NCI-H2107 (cell line): ENCODE measurements around the gene SRF.
"Not testable (repeated sequence)": the region's sequence is repeated elsewhere in the genome, so short reads cannot be mapped to it uniquely, and the experiment has no call there.

Source experiments
- DNase-seq: peaks from one replicate; lab custom pipeline; 2025; lab: John Stamatoyannopoulos, UW

The SRF gene

DNA sequence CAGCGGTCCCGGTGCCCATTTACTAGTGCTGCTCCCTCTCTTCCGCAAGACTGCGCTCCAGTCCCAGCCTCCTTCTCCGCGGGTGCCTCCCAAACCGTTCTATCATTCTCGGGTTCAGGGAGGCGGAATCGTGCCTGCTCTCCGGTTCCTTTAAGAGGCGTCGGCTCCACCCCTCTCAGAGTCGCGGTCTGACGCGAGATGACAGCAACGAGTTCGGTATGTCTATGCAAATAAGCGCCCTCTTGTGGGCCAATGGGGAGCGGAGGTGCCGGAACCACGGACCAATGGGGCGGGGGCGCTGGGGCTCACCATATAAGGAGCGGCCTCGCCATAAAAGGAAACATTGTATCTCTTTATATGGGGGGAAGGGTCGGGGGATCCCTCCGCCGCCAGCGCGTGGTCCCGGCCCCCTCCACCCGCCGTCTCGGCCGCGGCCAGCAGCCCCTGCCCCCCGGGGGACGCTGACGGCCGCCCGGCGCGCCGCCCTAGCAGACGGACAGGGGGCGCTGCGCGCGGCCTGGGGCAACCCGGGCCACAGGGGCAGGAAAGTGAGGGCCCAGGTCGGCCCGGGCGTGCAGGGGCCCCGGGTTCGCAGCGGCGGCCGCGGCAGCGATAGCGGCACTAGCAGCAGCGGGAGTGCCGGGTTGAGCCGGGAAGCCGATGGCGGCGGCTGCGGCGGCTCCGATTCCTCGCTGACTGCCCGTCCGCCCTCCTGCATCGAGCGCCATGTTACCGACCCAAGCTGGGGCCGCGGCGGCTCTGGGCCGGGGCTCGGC is at the start of gene SRF:
SRF (plus strand) TSS at position 339 of the 776 bp plus-strand sequence; CDS start at position 727, 388 bp downstream.
- DNase-seq: peak; percentile 88

GRCh38 chr6:43122146-43122545 is 48.9 kb upstream of the SRF start:
- no peak for DNase-seq

GRCh38 chr6:43123461-43124314 is 47.4 kb upstream of the SRF start:
- DNase-seq: no peak

- DNase-seq: no peak
Observed at GRCh38 chr6:43124481-43124880, 46.6 kb upstream of the SRF start.

- DNase-seq: no peak
Observed at GRCh38 chr6:43125119-43125518, 46.0 kb upstream of the SRF start.

GRCh38 chr6:43125555-43125954 is 45.5 kb upstream of the SRF start:
- no peak for DNase-seq

DNA sequence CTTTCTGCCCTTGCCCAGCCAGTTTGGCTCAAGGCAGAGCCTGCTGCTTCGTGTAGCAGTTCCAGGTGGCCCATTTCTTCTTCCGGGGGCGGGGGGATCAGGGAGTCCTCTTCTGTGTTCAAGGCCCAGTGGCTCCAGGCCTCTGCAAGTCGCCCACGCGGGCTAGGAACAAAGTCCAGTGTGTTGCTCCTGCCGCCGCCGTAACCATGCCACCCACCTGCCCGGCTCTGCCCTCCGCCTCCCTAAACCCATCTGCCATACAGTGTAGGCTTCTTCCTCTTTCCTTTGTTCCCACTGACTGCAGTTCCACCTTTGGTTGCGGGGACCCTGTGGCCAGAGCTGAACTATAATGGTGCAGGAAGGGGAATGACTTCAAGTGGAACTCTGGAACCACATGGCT is 43.9 kb upstream of the SRF start:
- DNase-seq: no peak

DNA sequence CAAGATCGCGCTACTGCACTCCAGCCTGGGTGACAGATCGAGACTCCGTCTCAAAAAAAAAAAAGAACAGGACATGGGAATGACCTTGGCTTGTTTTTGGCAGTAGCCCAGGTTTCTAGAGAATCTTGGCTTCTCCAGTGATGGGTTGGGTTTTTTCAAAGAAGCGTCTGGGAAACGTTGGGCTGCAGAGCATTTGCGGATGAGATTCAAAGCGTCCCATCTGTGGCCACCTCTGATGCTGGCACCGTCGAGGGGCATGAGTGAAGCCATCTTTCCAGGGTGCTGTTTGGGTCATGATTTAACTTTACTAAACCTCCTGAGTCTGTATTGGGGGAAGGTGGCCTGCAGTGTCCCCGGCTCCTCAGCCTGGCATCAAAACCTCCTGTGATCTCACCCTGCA is 43.2 kb upstream of the SRF start:
- DNase-seq: no peak

DNA sequence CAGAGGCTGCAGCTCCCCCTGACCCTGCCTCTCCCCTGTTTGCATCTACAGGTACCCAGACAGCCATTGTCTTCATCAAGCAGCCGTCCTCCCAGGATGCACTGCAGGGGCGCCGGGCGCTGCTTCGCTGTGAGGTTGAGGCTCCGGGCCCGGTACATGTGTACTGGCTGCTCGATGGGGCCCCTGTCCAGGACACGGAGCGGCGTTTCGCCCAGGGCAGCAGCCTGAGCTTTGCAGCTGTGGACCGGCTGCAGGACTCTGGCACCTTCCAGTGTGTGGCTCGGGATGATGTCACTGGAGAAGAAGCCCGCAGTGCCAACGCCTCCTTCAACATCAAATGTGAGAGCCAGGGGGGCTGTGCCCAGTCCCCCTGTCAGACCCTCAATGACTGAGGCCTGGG is 42.1 kb upstream of the SRF start:
- no peak for DNase-seq

- DNase-seq: no peak
Observed at GRCh38 chr6:43129434-43130194, 41.5 kb upstream of the SRF start.

- DNase-seq: no peak
Observed at GRCh38 chr6:43130429-43130828, 40.6 kb upstream of the SRF start.

DNA sequence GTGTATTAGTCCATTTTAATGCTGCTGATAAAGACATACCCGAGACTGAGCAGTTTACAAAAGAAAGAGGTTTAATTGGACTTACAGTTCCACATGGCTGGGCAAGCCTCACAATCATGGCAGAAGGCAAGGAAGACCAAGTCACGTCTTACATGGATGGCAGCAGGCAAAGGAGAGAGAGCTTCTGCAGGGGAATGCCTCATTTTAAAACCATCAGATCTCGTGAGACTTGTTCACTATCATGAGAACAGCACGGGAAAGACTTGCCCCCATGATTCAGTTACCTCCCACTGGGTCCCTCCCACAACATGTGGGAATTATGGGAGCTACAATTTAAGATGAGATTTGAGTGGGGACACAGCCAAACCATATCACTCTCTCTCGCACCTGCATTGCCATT is 39.7 kb upstream of the SRF start:
- not testable (repeated sequence) for DNase-seq

DNA sequence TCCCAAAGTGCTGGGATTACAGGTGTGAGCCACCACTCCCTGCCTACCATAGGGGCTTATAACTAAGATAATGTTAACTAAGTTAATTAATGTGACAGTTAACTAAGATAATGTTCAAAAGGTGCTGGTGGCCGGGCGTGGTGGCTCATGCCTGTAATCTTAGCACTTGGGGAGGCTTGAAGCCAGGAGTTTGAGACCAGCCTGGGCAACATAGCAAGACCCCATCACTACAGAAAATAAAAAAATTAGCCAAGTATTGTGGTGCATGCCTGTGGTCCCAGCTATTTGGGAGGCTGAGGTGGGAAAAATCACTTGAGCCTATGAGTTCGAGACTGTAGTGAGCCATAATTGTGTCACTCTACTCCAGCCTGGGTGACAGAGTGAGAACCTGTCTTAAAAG is 32.8 kb upstream of the SRF start:
- no peak for DNase-seq

GRCh38 chr6:43139973-43140372 is 31.1 kb upstream of the SRF start:
- DNase-seq: not testable (repeated sequence)

DNA sequence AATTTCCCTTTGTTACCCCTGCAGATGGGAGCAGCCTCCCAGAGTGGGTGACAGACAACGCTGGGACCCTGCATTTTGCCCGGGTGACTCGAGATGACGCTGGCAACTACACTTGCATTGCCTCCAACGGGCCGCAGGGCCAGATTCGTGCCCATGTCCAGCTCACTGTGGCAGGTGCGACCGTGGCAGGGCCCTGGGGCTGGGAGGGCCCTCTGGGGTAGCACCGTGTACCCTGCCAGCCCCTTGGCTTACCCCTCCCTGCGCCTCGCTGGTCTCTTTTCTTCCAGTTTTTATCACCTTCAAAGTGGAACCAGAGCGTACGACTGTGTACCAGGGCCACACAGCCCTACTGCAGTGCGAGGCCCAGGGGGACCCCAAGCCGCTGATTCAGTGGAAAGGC is 29.4 kb upstream of the SRF start:
- DNase-seq: no peak

GRCh38 chr6:43142101-43142500 is 29.0 kb upstream of the SRF start:
- DNase-seq: no peak

- peak; percentile 46 for DNase-seq
Observed at GRCh38 chr6:43143235-43144128, 27.6 kb upstream of the SRF start.

GRCh38 chr6:43144879-43145278 is 26.2 kb upstream of the SRF start:
- DNase-seq: no peak

DNA sequence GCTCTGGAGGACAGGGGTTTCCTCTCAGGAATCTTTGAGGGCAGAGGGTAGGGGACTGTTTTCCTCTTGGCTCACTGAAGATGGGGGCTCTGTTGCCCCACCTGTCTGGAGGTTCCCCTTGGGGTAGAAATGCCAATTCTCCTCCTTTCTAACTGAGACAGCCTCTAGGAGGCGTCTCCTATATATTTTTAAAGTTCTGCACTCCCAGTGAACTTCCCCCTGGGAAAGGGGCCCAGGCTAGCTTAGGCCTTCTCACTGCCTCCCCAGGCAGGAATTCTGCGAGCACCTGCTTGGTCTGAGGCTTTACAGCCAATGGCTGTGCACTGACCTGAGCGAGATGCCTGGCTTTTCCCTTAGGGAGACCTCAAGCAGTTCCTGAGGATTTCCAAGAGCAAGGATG is 24.8 kb upstream of the SRF start:
- no peak for DNase-seq

- no peak for DNase-seq
Observed at GRCh38 chr6:43146709-43147688, 24.1 kb upstream of the SRF start.
